NCI-H1694 (cell line): ENCODE data around the gene ANKRD39.
"Not testable (repeated sequence)": the region's sequence is repeated elsewhere in the genome, so short reads cannot be mapped to it uniquely, and the experiment has no call there.

Experiments
- DNase-seq: peaks from one replicate; lab custom pipeline; 2025; lab: John Stamatoyannopoulos, UW

Gene ANKRD39

GRCh38 chr2:96870626-96871255 lies 12.9 kb upstream of the ANKRD39 start:
- no peak for DNase-seq

- DNase-seq: no peak
Measured at GRCh38 chr2:96869822-96870625, 12.2 kb upstream of the ANKRD39 start, which contains the start of gene SEMA4C. Gene SEMA4C (minus strand): TSS chr2:96870080. CDS start chr2:96867886, 2,194 bp downstream.

GRCh38 chr2:96869281-96869821 lies 11.5 kb upstream of the ANKRD39 start:
- no peak for DNase-seq

GRCh38 chr2:96868555-96869280 lies 10.9 kb upstream of the ANKRD39 start:
- DNase-seq: peak; percentile 32

GRCh38 chr2:96867756-96868554 lies 10.1 kb upstream of the ANKRD39 start:
- DNase-seq: no peak

- no peak for DNase-seq
Measured at GRCh38 chr2:96866986-96867755, 9.4 kb upstream of the ANKRD39 start.

GRCh38 chr2:96866586-96866985 lies 8.8 kb upstream of the ANKRD39 start:
- DNase-seq: no peak

- DNase-seq: no peak
Measured at GRCh38 chr2:96866149-96866548, 8.3 kb upstream of the ANKRD39 start.

GRCh38 chr2:96865654-96866053 lies 7.8 kb upstream of the ANKRD39 start:
- no peak for DNase-seq

- DNase-seq: no peak
Measured at GRCh38 chr2:96864343-96865091, 6.7 kb upstream of the ANKRD39 start.

GRCh38 chr2:96863575-96864342 lies 5.9 kb upstream of the ANKRD39 start:
- DNase-seq: no peak

GRCh38 chr2:96863056-96863455 lies 5.2 kb upstream of the ANKRD39 start:
- DNase-seq: not testable (repeated sequence)

- DNase-seq: no peak
Measured at GRCh38 chr2:96861074-96861473, 3.3 kb upstream of the ANKRD39 start.

GRCh38 chr2:96860065-96861029 lies 2.5 kb upstream of the ANKRD39 start:
- no peak for DNase-seq

GRCh38 chr2:96859681-96860064 lies 1.9 kb upstream of the ANKRD39 start:
- no peak for DNase-seq

GRCh38 chr2:96859099-96859649 lies 1.4 kb upstream of the ANKRD39 start:
- DNase-seq: no peak

GRCh38 chr2:96856776-96857666 lies 795 bp downstream of the ANKRD39 start:
- DNase-seq: no peak
